Stimulated activated CD8-positive, alpha-beta memory T cell treated with anti-CD3 and anti-CD28 coated beads, Interleukin-12 subunit alpha, Interleukin-12 subunit beta, amount 100 ng/mL, for 24 hours (primary cell): ENCODE data around the gene DLEU7.

Source experiments
- DNase-seq: peaks from one replicate; pipeline ENCODE4 v3.0.0-alpha.2; 2020; ENCODE audit errors: extremely low read depth

Gene DLEU7

DNA sequence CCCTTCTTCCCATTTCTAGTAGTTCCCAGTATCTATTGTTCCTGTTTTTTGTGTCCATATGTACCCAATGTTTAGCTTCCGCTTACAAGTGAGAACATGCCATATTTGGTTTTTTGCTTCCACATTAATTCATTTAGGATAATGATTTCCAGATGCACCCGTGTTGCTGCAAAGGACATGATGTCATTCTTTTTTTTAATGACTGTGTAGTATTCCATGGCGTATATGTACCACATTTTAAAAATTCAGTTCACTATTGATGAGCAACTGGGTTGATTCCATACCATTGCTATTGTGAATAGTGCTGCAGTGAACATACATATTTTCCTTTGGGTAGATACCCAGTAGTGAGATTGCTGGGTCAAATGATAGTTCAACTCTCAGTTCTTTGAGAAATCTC is 50.5 kb downstream of the DLEU7 start:
- no peak for DNase-seq

- DNase-seq: no peak
Observed at GRCh38 chr13:50788551-50789210, 54.8 kb downstream of the DLEU7 start.

DNA sequence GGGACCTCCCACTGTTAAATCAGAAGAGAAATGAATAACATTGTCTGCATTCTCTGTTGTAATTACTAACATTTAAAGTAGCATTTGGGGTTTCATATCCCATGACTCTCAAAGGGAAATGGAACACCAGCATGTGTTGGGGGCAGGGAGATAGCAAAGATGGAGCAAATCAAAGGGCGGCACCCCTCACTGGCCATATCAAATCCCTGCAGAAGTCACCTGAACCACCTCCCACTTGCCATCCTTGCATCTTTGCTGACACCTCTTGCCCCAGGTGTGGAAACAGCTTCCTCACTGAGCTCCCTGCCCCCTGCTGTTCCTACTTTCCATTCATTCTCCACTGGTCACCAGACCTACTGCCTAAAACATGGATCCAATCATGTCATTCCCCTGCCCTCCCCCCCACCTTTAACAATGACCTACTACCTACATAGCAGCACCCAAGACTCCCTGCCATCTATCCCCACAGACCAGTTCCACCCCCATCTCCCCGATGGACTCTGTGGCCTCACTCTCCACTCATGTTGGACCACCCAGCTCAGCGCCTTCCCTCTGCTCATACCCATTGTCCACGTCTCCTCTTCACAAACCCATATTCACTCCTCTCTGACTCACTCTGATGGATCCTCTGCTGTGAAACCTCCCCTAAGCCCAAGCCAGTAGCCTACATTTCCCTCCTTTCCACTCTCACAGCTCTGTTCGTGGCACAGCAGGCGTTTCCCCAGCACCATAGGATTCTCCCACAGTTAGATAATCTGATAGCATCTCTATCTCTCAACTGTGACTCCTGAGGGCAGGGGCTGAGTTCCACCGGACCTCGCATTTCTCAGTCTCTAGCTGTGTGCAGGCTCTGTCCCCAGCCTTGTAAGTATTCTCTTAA is 55.9 kb downstream of the DLEU7 start:
- DNase-seq: no peak

DNA sequence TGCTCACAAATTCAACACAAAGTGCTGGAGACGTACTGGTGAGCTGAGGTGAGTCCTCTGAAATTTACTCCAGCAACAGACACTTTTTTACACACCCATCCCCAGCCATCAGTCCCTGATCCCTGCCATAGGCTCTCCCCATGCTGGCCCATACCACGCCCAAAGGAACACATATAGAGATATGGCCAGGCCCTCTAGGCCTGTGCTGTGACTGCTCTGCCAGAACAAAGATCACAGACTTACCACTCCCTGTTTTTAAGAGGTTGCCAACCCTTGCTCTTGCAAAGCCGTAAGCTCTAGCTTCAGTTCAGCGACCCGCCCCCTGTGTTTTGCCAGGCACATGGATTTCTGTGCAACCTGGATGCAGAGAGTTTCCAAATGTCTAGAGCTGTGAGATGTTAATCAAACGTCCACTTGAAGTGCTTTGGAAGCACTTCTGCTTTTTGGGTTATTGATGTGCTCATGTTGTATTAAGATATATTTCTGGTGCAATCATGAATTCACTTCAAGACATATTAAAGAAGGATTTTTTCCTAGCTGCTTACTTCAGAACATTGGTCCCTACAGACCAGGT is 59.7 kb downstream of the DLEU7 start:
- DNase-seq: no peak

- no peak for DNase-seq
Observed at GRCh38 chr13:50783066-50783465, 60.4 kb downstream of the DLEU7 start.

- DNase-seq: no peak
Observed at GRCh38 chr13:50780201-50781015, 63.1 kb downstream of the DLEU7 start.

DNA sequence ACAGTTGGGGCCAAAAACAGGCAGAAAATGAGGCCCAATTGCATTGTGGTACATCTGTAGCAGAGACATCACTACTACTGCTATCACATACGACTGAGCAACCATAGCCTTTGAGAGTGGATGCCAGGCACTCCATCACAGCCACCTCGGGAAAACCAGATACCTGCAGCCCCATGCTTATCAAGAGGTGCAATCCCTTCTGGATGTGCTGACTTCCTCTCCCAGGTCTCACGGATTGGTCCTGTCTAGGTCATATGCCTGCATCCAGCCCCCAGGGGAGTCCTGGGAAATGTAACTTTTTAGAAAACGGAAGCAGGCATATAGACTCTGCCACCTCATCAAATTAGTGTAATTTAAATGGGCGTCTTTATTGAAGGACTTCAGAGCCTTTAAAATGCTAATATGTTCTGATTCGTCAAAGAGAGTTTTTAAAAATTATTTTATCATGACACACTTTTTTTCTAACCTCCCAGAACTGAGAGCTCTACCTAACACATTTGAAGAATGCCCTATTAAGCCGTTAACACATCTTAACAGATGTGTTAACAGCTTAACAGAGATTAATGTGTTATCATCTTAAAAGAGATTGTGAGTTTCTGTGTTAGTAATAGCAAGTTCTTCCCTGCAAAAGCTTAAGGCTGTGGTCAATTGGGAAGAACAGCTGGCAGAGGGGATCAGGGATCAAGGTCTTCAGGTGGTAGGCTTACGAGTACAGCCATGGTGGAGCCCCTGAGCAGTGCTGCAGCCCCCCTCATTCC is 63.9 kb downstream of the DLEU7 start:
- DNase-seq: no peak
